GM12878 (cell line): ENCODE results near the gene LURAP1L. TPM values are rescaled to one million over a fixed set of nuclear protein-coding genes. Genes with fewer than 3 reads are reported as not detected.

Experiments
- ATAC-seq: fragments of 200-7000 bp; cut with Tn5 transposase; 3 replicates; pipeline ENCODE4 v1.9.1; 2020; ENCODE audit warnings: mild to moderate bottlenecking, moderate library complexity
- BruUV-seq: library from RNA; stranded (reverse); fragments of 400-500 nt; replicated peaks from 2 replicates; lab custom pipeline; 2021; lab: Mats Ljungman, UMichigan
- CTCF ChIA-PET: fragments of 300-600 bp; sonication (Branson Sonifier 250); formaldehyde crosslinking; extraction: SDS; loops from one replicate; lab custom pipeline; 2021; ENCODE audit warnings: inconsistent platforms; lab: Yijun Ruan, JAX
- POLR2A ChIA-PET: fragments of 350-600 bp; formaldehyde crosslinking; extraction: SDS; loops from one replicate; lab custom pipeline; 2021; ENCODE audit warnings: inconsistent platforms; lab: Charles Lee
- RAD21 ChIA-PET: fragments of 300-600 bp; sonication (Branson Sonifier 250); formaldehyde crosslinking; loops from one replicate; lab custom pipeline; 2023; ENCODE audit warnings: antibody characterized with exemption; ENCODE audit not compliant: unreplicated experiment; lab: Charles Lee
- SMC1A ChIA-PET: fragments of 300-600 bp; sonication (Branson Sonifier 250); formaldehyde crosslinking; loops from one replicate; lab custom pipeline; 2023; ENCODE audit not compliant: unreplicated experiment, uncharacterized antibody; lab: Charles Lee
- DNase-seq: peaks from one replicate; pipeline ENCODE4 v3.0.0-alpha.2; 2011; ENCODE audit warnings: low read depth, low spot score
- FAIRE-seq: peaks from 3 replicates; lab custom pipeline; 2011; peaks lifted over from hg19 to GRCh38; lab: Jason Lieb, UNC
- H2AFZ ChIP-seq: 2 replicates; pipeline ENCODE4 v1.6.0; 2011; ENCODE audit warnings: low read depth, low read length, control low read depth; ENCODE audit not compliant: control insufficient read depth
- H3K27ac ChIP-seq: 2 replicates; pipeline ENCODE4 v1.5.1; 2011; ENCODE audit warnings: control low read depth; ENCODE audit not compliant: control insufficient read depth, insufficient read depth
- H3K27me3 ChIP-seq, 2 experiments: replicated peaks in 1 of 2; 2 replicates each; pipeline versions ENCODE4 v1.6.0 to v1.6.1; 2011; ENCODE audit warnings: low read length in 1 of 2; ENCODE audit not compliant: control insufficient read depth in 2 of 2, insufficient read depth in 2 of 2
- H3K36me3 ChIP-seq, 2 experiments: 2 replicates each; pipeline ENCODE4 v1.5.1; 2011; ENCODE audit warnings: low read length in 1 of 2; ENCODE audit not compliant: control insufficient read depth in 2 of 2, insufficient read depth in 2 of 2
- H3K4me1 ChIP-seq: 2 replicates; pipeline ENCODE4 v1.6.1; 2011; ENCODE audit warnings: mild to moderate bottlenecking, low read length, moderate library complexity, mixed read lengths; ENCODE audit not compliant: control insufficient read depth, insufficient read depth
- H3K4me2 ChIP-seq: 2 replicates; pipeline ENCODE4 v1.6.0; 2011; ENCODE audit warnings: control low read depth; ENCODE audit not compliant: control insufficient read depth, insufficient read depth
- H3K4me3 ChIP-seq: fragments of 200-600 bp; sonication (generic); 2 replicates; pipeline ENCODE4 v1.5.1; 2016
- H3K79me2 ChIP-seq: 2 replicates; pipeline ENCODE4 v1.6.0; 2011; ENCODE audit warnings: low read length; ENCODE audit not compliant: control insufficient read depth, insufficient read depth
- H3K9ac ChIP-seq: 2 replicates; pipeline ENCODE4 v1.8.0; 2011; ENCODE audit warnings: low read length, control low read depth, mixed read lengths; ENCODE audit not compliant: control insufficient read depth, insufficient read depth
- H3K9me3 ChIP-seq: replicated peaks from 3 replicates; pipeline ENCODE4 v1.5.1; 2011; ENCODE audit warnings: mild to moderate bottlenecking, low read length; ENCODE audit not compliant: control insufficient read depth, insufficient read depth
- H4K20me1 ChIP-seq: 2 replicates; pipeline ENCODE4 v1.6.0; 2011; ENCODE audit not compliant: control insufficient read depth, insufficient read depth
- BMI1 ChIP-seq: fragments of 450-650 bp; IDR thresholded peaks from 2 replicates; pipeline ENCODE4 v1.6.1; 2016; ENCODE audit warnings: mild to moderate bottlenecking, moderate library complexity, borderline replicate concordance
- FOXM1 ChIP-seq: IDR thresholded peaks from 2 replicates; pipeline ENCODE4 v1.6.1; 2012; ENCODE audit warnings: low read depth, mild to moderate bottlenecking, inconsistent platforms, low read length, moderate library complexity
- MEF2B ChIP-seq: fragments of 450-650 bp; IDR thresholded peaks from 2 replicates; pipeline ENCODE4 v1.6.1; 2018; ENCODE audit warnings: mild to moderate bottlenecking, moderate library complexity; ENCODE audit not compliant: partially characterized antibody, poor library complexity, severe bottlenecking
- MTA2 ChIP-seq: fragments of 450-650 bp; IDR thresholded peaks from 2 replicates; pipeline ENCODE4 v1.6.1; 2016; ENCODE audit warnings: low read depth, mild to moderate bottlenecking, moderate library complexity
- NFIC ChIP-seq: IDR thresholded peaks from 2 replicates; pipeline ENCODE4 v1.6.1; 2012; ENCODE audit warnings: low read depth, mild to moderate bottlenecking, inconsistent platforms, low read length, moderate library complexity
- NR2F1 ChIP-seq: fragments of 450-650 bp; conservative IDR thresholded peaks from 2 replicates; pipeline ENCODE4 v1.6.1; 2017; ENCODE audit warnings: mild to moderate bottlenecking
- POLR2AphosphoS5 ChIP-seq: IDR thresholded peaks from 2 replicates; pipeline ENCODE4 v1.6.1; 2011; ENCODE audit warnings: mild to moderate bottlenecking, low read length, inconsistent platforms
- RAD21 ChIP-seq: IDR thresholded peaks from 2 replicates; pipeline ENCODE4 v1.6.1; 2011; ENCODE audit warnings: mild to moderate bottlenecking, low read depth, low read length, moderate library complexity; ENCODE audit not compliant: insufficient read depth
- RCOR1 ChIP-seq: conservative IDR thresholded peaks from 2 replicates; pipeline ENCODE4 v1.6.1; 2012; ENCODE audit warnings: low read depth, low read length, improper control_type of control experiment
- RUNX3 ChIP-seq: IDR thresholded peaks from 2 replicates; pipeline ENCODE4 v1.6.1; 2012; ENCODE audit warnings: low read length, inconsistent platforms
- SMAD5 ChIP-seq: IDR thresholded peaks from 2 replicates; pipeline ENCODE4 v1.6.1; 2016; ENCODE audit warnings: antibody characterized with exemption, low read depth
- SMC3 ChIP-seq: IDR thresholded peaks from 2 replicates; pipeline ENCODE4 v1.6.1; 2011; ENCODE audit warnings: low read length, improper control_type of control experiment, borderline replicate concordance
- ZNF384 ChIP-seq: IDR thresholded peaks from 2 replicates; pipeline ENCODE4 v1.6.1; 2012; ENCODE audit warnings: low read depth, mild to moderate bottlenecking, low read length, improper control_type of control experiment, borderline replicate concordance
- WGBS: methylation state at CpG from one replicate; pipeline ENCODE4 v1.1.6; 2016; ENCODE audit warnings: low lambda C conversion rate; ENCODE audit not compliant: insufficient replicate concordance, insufficient coverage; ENCODE audit errors: missing lambda C conversion rate; 5-methylcytosine and 5-hydroxymethylcytosine counted together
- in situ Hi-C: fragments of 300-500 bp; cut with MboI; formaldehyde crosslinking; loops from 9 replicates; pipeline ENCODE4 v1.14.3; 2018; ENCODE audit warnings: mixed read lengths
- intact Hi-C: fragments of 100-400 bp; cut with micrococcal nuclease; formaldehyde crosslinking; loops from one replicate; pipeline ENCODE4 v1.14.2; 2022; ENCODE audit not compliant: unreplicated experiment
- polyA plus RNA-seq, 11 experiments: library from polyadenylated mRNA; depleted of rRNA in 4 of 11; unstranded in 6 of 11; stranded (reverse) in 5 of 11; fragments of >200 nt; fragmentation: Nextera tagmentation in 4 of 11; fragmentation: Illumina TruSeq in 1 of 11; extraction: Ambion mirVana in 4 of 11; extraction: Trizol in 1 of 11; gene quantifications; 1 replicate in 1 of 11; 2 replicates in 10 of 11; pipeline versions ENCODE4 v1.2.1 to v1.2.3, GENCODE V29; 2011 to 2016; ENCODE audit warnings: inconsistent platforms in 2 of 11, missing spikeins in 2 of 11, low read depth in 1 of 11
- total RNA-seq, 4 experiments: library from RNA; depleted of rRNA in 3 of 4; stranded (reverse); fragments of >200 nt in 3 of 4; fragmentation: Illumina TruSeq in 1 of 4; extraction: Trizol in 1 of 4; gene quantifications; 2 replicates each; pipeline versions ENCODE4 v1.2.1 to v1.2.3, GENCODE V29; 2013 to 2021
- TF ChIP-seq, protein P1 (sequence below): IDR thresholded peaks from 2 replicates; pipeline ENCODE4 v1.6.1; 2012; ENCODE audit warnings: mild to moderate bottlenecking, low read depth, low read length
- TF ChIP-seq, protein P2 (sequence below): fragments of 450-650 bp; IDR thresholded peaks from 2 replicates; pipeline ENCODE4 v1.6.1; 2016; ENCODE audit warnings: mild to moderate bottlenecking, moderate library complexity, borderline replicate concordance
- TF ChIP-seq, protein P3 (sequence below): fragments of 450-650 bp; IDR thresholded peaks from 2 replicates; pipeline ENCODE4 v1.6.1; 2014; ENCODE audit warnings: mild to moderate bottlenecking
- TF ChIP-seq, protein P4 (sequence below): IDR thresholded peaks from 2 replicates; pipeline ENCODE4 v1.6.1; 2012; ENCODE audit warnings: low read depth, low read length, improper control_type of control experiment

The LURAP1L gene
- total and polyA plus RNA-seq, 10 of the 15 experiments (the other 5 are each of a cell fraction or from before 2014, with no cell fraction given) = 0.19 to 3.7 (median 0.69) TPM

DNA sequence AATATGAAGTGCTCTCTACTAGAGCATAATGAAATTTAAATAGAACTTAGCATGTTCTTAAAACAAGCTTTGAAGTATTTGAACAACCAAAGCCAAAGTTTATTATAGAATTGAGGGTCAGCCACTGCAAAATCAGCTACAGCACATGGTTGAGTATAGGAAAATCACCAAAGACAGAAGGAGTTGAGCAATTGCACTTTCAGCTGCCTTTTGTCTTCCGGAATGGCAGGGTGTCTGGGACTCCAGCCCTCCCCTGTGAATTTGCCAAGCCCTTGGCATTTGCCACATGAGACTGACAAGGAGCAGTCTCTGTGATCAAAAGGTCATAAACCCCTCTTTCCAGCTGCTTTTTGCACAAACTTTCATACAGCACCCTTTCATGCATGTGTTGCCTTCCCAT lies 8.5 kb upstream of the LURAP1L start:
- Histone ChIP-seq H3K4me1 (no peaks in the 10 kb centered on the region), H3K79me2 (no peaks in the 10 kb centered on the region), H3K4me2 (no peak overlapping the region), H3K27me3 (no peaks in the 10 kb centered on the region), H3K27ac (no peak overlapping the region), H3K36me3 (no peaks in the 10 kb centered on the region), H3K9ac (no peak overlapping the region), H2AFZ (no peak overlapping the region), H3K9me3 (no peaks in the 10 kb centered on the region), H4K20me1 (no peaks in the 10 kb centered on the region), H3K4me3 (no peak overlapping the region)
- POLR2A ChIA-PET = no interaction called here
- CTCF ChIA-PET = no interaction called here
- RAD21 ChIA-PET = no interaction called here
- SMC1A ChIA-PET = no interaction called here
- in situ Hi-C loops = no loop called here
- whole genome bisulfite sequencing = 24% methylated on average over 1 of the region's 1 CpG
- FAIRE-seq (no peak), ATAC-seq (no peak), DNase-seq (no peak)
- intact Hi-C loops = no loop called here
- BruUV-seq = no TSS peak
- TF ChIP-seq MTA2 (no peak), ZNF384 (no peak), MEF2B (no peak), SMAD5 (no peak), FOXM1 (no peak), RCOR1 (no peak), NFIC (no peak), RUNX3 (no peak), BMI1 (no peak), SMC3 (no peak), NR2F1 (no peak), POLR2AphosphoS5 (no peak), RAD21 (no peak)
- TF ChIP-seq, protein P1, sequence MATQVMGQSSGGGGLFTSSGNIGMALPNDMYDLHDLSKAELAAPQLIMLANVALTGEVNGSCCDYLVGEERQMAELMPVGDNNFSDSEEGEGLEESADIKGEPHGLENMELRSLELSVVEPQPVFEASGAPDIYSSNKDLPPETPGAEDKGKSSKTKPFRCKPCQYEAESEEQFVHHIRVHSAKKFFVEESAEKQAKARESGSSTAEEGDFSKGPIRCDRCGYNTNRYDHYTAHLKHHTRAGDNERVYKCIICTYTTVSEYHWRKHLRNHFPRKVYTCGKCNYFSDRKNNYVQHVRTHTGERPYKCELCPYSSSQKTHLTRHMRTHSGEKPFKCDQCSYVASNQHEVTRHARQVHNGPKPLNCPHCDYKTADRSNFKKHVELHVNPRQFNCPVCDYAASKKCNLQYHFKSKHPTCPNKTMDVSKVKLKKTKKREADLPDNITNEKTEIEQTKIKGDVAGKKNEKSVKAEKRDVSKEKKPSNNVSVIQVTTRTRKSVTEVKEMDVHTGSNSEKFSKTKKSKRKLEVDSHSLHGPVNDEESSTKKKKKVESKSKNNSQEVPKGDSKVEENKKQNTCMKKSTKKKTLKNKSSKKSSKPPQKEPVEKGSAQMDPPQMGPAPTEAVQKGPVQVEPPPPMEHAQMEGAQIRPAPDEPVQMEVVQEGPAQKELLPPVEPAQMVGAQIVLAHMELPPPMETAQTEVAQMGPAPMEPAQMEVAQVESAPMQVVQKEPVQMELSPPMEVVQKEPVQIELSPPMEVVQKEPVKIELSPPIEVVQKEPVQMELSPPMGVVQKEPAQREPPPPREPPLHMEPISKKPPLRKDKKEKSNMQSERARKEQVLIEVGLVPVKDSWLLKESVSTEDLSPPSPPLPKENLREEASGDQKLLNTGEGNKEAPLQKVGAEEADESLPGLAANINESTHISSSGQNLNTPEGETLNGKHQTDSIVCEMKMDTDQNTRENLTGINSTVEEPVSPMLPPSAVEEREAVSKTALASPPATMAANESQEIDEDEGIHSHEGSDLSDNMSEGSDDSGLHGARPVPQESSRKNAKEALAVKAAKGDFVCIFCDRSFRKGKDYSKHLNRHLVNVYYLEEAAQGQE = no peak
- TF ChIP-seq, protein P2, sequence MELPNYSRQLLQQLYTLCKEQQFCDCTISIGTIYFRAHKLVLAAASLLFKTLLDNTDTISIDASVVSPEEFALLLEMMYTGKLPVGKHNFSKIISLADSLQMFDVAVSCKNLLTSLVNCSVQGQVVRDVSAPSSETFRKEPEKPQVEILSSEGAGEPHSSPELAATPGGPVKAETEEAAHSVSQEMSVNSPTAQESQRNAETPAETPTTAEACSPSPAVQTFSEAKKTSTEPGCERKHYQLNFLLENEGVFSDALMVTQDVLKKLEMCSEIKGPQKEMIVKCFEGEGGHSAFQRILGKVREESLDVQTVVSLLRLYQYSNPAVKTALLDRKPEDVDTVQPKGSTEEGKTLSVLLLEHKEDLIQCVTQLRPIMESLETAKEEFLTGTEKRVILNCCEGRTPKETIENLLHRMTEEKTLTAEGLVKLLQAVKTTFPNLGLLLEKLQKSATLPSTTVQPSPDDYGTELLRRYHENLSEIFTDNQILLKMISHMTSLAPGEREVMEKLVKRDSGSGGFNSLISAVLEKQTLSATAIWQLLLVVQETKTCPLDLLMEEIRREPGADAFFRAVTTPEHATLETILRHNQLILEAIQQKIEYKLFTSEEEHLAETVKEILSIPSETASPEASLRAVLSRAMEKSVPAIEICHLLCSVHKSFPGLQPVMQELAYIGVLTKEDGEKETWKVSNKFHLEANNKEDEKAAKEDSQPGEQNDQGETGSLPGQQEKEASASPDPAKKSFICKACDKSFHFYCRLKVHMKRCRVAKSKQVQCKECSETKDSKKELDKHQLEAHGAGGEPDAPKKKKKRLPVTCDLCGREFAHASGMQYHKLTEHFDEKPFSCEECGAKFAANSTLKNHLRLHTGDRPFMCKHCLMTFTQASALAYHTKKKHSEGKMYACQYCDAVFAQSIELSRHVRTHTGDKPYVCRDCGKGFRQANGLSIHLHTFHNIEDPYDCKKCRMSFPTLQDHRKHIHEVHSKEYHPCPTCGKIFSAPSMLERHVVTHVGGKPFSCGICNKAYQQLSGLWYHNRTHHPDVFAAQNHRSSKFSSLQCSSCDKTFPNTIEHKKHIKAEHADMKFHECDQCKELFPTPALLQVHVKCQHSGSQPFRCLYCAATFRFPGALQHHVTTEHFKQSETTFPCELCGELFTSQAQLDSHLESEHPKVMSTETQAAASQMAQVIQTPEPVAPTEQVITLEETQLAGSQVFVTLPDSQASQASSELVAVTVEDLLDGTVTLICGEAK = no peak
- TF ChIP-seq, protein P3, sequence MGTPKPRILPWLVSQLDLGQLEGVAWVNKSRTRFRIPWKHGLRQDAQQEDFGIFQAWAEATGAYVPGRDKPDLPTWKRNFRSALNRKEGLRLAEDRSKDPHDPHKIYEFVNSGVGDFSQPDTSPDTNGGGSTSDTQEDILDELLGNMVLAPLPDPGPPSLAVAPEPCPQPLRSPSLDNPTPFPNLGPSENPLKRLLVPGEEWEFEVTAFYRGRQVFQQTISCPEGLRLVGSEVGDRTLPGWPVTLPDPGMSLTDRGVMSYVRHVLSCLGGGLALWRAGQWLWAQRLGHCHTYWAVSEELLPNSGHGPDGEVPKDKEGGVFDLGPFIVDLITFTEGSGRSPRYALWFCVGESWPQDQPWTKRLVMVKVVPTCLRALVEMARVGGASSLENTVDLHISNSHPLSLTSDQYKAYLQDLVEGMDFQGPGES = no peak
- TF ChIP-seq, protein P4, sequence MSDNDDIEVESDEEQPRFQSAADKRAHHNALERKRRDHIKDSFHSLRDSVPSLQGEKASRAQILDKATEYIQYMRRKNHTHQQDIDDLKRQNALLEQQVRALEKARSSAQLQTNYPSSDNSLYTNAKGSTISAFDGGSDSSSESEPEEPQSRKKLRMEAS = no peak
